Nephron progenitor cell (in vitro differentiated cells): ENCODE measurements around the gene CPNE1.

Experiments used
- DNase-seq: peaks from one replicate; pipeline ENCODE4 v3.0.0; 2021
- H3K27ac Mint-ChIP-seq: 2 replicates; pipeline ENCODE4 v1.8.0; 2021; ENCODE audit warnings: mild to moderate bottlenecking, moderate library complexity, mixed read lengths
- H3K27me3 Mint-ChIP-seq: 2 replicates; pipeline ENCODE4 v1.8.0; 2021; ENCODE audit warnings: mild to moderate bottlenecking, low read depth, mixed read lengths; ENCODE audit not compliant: poor library complexity
- H3K36me3 Mint-ChIP-seq: 2 replicates; pipeline ENCODE4 v1.8.0; 2021; ENCODE audit warnings: low read depth, mixed read lengths
- H3K4me1 Mint-ChIP-seq: 2 replicates; pipeline ENCODE4 v1.8.0; 2021; ENCODE audit warnings: mixed read lengths
- H3K4me3 Mint-ChIP-seq: 2 replicates; pipeline ENCODE4 v1.8.0; 2021; ENCODE audit warnings: mild to moderate bottlenecking, moderate library complexity, mixed read lengths
- H3K9me3 Mint-ChIP-seq: 2 replicates; pipeline ENCODE4 v1.8.0; 2021; ENCODE audit warnings: mild to moderate bottlenecking, moderate library complexity, mixed read lengths
- CTCF ChIP-seq: fragments of 200-600 bp; sonication (generic); IDR thresholded peaks from 2 replicates; pipeline ENCODE4 v1.5.0; 2021; ENCODE audit warnings: antibody characterized with exemption

The CPNE1 gene

GRCh38 chr20:35598476-35598875, 66.2 kb downstream of the CPNE1 start:
- Mint-ChIP-seq H3K27me3 (peaks cover 83% of the 10 kb centered on the region), H3K9me3 (no peaks in the 10 kb centered on the region), H3K36me3 (peaks cover 7% of the 10 kb centered on the region), H3K27ac (no peak overlapping the region), H3K4me1 (peaks cover 8% of the 10 kb centered on the region), H3K4me3 (no peak overlapping the region)
- TF ChIP-seq CTCF, result no peak
- no peak for DNase-seq

- DNase-seq, result no peak
- H3K36me3 Mint-ChIP-seq, result no peaks in the 10 kb centered on the region
- no peaks in the 10 kb centered on the region for H3K9me3 Mint-ChIP-seq
- H3K27me3 Mint-ChIP-seq, result peaks cover 70% of the 10 kb centered on the region
- H3K27ac Mint-ChIP-seq, result no peak overlapping the region
- peaks cover 8% of the 10 kb centered on the region for H3K4me1 Mint-ChIP-seq
- no peak for TF ChIP-seq CTCF
- H3K4me3 Mint-ChIP-seq, result no peak overlapping the region
Observed at GRCh38 chr20:35597186-35597585, 67.5 kb downstream of the CPNE1 start.

GRCh38 chr20:35595901-35596300, 68.8 kb downstream of the CPNE1 start:
- Mint-ChIP-seq H3K4me3 (no peak overlapping the region), H3K36me3 (no peaks in the 10 kb centered on the region), H3K4me1 (peaks cover 8% of the 10 kb centered on the region), H3K9me3 (no peaks in the 10 kb centered on the region), H3K27ac (no peak overlapping the region), H3K27me3 (peaks cover 57% of the 10 kb centered on the region)
- no peak for TF ChIP-seq CTCF
- no peak for DNase-seq

- no peak for TF ChIP-seq CTCF
- DNase-seq, result no peak
- no peak overlapping the region for H3K27ac Mint-ChIP-seq
- H3K27me3 Mint-ChIP-seq, result peaks cover 53% of the 10 kb centered on the region
- no peaks in the 10 kb centered on the region for H3K9me3 Mint-ChIP-seq
- peaks cover 8% of the 10 kb centered on the region for H3K4me1 Mint-ChIP-seq
- H3K4me3 Mint-ChIP-seq, result no peak overlapping the region
- no peaks in the 10 kb centered on the region for H3K36me3 Mint-ChIP-seq
Observed at GRCh38 chr20:35595456-35595855, 69.2 kb downstream of the CPNE1 start.

GRCh38 chr20:35592339-35592974, 72.2 kb downstream of the CPNE1 start:
- no peak overlapping the region for H3K4me3 Mint-ChIP-seq
- TF ChIP-seq CTCF, result no peak
- DNase-seq, result no peak
- peaks cover 5% of the 10 kb centered on the region for H3K4me1 Mint-ChIP-seq
- H3K27me3 Mint-ChIP-seq, result peaks cover 23% of the 10 kb centered on the region
- no peaks in the 10 kb centered on the region for H3K9me3 Mint-ChIP-seq
- H3K36me3 Mint-ChIP-seq, result no peaks in the 10 kb centered on the region
- no peak overlapping the region for H3K27ac Mint-ChIP-seq

GRCh38 chr20:35588397-35588796, 76.3 kb downstream of the CPNE1 start:
- Mint-ChIP-seq H3K27me3 (peaks cover 4% of the 10 kb centered on the region), H3K36me3 (peaks cover 13% of the 10 kb centered on the region), H3K4me1 (no peaks in the 10 kb centered on the region), H3K27ac (no peak overlapping the region), H3K4me3 (no peak overlapping the region), H3K9me3 (no peaks in the 10 kb centered on the region)
- no peak for DNase-seq
- no peak for TF ChIP-seq CTCF
